GM18517 (cell line): ENCODE data around the gene MAGI2.
"Not testable (repeated sequence)": the region's sequence is repeated elsewhere in the genome, so short reads cannot be mapped to it uniquely, and the experiment has no call there.

Experiments
- ATAC-seq: cut with Tn5 transposase; IDR thresholded peaks from one replicate; pipeline ENCODE4 v1.9.1; 2021; ENCODE audit warnings: mild to moderate bottlenecking, moderate library complexity; ENCODE audit not compliant: unreplicated experiment

Gene MAGI2

GRCh38 chr7:78967561-78967960, 485.9 kb downstream of the MAGI2 start:
- not testable (repeated sequence) for ATAC-seq

DNA sequence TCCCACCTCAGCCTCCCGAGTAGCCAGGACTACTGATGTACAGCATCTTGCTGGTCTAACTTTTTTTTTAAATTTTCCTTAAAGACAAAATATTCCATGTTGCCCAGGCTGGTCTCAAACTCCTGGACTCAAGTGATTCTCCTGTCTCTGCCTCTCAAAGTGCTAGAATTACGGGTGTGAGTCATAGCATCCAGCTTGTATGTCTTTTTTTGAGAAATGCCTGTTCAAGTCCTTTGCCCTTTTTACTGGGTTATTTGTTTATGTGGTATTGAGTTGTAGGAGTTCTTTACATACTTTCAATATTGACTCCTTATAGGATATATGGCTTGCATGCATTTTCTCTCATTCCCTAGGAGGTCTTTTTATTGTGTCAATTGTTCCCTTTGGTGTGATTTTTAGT, 486.4 kb downstream of the MAGI2 start:
- no peak for ATAC-seq

DNA sequence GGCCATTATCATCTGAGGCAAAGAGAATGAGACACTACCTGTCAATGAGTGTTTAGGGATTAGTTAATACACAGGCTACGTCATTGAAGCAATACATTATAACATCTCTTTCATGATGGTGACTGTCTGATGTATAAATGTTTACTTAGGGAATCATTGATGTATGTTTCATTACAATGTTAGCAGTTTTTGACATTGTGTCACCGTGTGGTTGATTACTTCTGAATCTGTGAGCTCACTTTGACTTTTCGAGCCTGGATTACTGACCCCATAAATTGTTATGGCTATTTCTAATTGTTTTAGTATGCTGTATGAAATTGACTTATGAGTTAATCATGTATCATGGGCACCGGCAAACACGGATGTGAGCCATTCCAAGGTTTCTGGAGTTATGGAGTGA, 494.0 kb downstream of the MAGI2 start:
- ATAC-seq, result no peak

DNA sequence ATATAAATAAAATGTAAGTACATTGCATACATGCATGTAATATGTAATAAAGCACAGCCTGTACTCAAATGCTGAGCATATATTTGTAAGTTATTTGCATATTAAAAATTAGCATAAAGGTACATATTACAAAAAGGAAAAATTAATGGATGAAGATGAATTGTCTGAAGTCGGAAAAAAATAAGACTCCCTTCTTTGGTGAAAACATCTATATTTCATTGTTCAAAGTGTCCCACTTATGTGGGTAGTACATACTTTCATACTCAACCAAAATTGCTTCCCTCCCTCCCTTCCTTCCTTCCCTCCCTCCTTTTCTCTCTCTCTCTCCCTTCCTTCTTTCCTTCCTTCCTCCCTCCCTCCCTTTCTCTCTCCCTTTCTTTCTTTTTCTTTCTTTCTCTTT, 498.1 kb downstream of the MAGI2 start:
- ATAC-seq, result no peak

DNA sequence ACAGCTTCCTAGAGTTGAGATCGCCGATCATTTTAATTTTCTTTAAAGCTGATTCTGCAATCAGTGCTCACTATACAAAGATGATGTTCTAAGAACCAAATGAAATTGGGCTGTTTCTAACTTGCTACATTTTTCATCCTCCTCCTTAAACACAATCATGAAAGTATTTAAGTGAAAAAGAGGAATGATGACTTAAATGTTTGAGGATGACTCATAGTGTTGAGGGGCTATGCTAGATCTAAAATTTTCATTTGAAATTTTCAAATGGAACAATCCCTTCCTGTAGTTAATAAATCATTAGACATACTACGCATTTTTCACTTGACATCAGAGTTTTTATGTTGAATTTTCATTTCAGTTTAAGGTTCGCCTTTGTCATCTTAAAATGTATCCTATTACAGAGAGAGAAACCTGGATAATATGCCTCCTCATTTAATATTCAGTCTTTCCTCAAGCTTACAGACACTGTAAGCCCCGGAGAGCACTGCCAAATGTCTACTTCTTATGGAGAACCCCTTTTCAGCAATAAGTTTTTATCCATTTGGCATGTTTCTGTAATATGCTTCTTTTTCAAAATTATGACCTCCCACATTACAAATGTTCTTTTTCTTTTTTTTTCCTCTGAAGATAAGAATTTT, 499.6 kb downstream of the MAGI2 start:
- ATAC-seq, result no peak

GRCh38 chr7:78953090-78953489, 500.4 kb downstream of the MAGI2 start:
- ATAC-seq, result no peak

GRCh38 chr7:78939669-78940068, 513.8 kb downstream of the MAGI2 start:
- ATAC-seq, result no peak

- ATAC-seq, result no peak
Observed at GRCh38 chr7:78924581-78924980, 528.9 kb downstream of the MAGI2 start.

DNA sequence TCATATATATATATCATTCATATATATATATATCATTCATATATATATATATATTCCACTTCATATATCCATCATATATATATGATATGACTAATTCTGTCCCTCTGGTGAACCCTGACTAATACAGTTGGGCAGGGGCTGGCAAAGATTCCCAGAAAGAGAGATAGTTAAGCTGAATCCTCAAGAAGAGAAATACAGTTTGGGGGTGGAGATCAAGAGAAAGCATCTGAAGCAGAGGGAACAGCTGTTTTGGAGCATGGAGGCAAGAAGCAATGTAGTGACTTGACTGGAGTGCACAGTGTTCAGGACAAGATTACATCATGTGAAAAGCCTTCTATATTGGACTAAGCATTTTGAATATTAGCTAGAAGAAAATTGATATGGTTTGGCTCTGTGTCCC, 540.7 kb downstream of the MAGI2 start:
- no peak for ATAC-seq

DNA sequence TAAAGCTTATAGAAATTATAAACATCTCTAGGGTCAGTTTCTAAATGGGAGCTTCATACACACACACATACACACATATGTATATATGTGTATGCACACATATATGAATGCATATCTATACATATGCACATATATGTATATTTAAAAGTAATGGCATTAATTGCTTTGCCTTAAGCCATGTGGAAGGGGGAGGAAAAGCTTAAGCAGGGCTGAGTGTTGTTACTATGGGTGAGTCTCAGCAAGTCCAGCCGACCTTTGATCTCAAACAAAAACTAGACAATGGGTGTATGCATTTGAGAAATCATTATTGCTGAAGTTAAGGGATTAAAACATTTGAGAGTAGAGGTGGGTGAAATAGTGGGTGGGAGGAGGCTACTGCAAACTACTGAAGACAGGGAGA, 546.7 kb downstream of the MAGI2 start:
- no peak for ATAC-seq

DNA sequence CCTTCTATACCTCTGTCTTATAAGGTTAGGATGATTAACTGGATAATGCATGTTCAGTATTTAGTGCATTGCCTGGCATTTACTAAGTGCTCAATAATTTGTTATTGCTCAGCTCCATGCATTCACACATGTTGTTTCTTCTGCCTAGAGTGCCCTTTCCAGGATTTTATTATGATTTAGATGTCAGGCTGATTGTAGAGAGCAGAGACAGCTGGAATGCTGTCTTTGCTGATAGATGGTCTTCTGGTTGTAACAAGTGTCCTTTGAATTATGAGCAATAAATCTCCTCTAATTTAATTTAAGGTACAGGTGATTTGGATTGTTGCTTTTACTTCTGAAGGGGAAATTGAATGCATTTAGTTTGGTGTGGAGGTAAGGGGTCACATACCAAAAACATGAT, 548.0 kb downstream of the MAGI2 start:
- no peak for ATAC-seq

DNA sequence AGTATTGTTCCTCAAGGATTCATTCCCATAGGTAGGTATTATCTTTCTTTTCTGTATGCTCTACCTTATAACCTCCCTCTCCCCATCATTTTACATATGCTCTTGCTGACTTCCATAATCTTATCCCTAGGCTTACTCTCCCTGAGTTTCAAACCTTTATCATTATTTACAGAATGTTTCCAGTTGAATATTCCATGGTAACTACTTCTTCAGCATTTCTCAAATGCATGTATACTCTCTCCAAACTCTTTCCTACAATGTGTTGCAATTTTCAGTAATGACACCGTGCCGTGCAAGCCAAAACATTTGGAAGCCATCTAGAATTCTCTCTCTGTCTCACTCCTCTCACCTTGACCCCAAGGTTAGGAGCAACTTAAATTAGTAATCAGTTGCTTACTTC, 548.5 kb downstream of the MAGI2 start:
- no peak for ATAC-seq

- ATAC-seq, result no peak
Observed at GRCh38 chr7:78901566-78901965, 551.9 kb downstream of the MAGI2 start.

- no peak for ATAC-seq
Observed at GRCh38 chr7:78900806-78901205, 552.7 kb downstream of the MAGI2 start.

GRCh38 chr7:78895393-78895792, 558.1 kb downstream of the MAGI2 start:
- ATAC-seq, result no peak

DNA sequence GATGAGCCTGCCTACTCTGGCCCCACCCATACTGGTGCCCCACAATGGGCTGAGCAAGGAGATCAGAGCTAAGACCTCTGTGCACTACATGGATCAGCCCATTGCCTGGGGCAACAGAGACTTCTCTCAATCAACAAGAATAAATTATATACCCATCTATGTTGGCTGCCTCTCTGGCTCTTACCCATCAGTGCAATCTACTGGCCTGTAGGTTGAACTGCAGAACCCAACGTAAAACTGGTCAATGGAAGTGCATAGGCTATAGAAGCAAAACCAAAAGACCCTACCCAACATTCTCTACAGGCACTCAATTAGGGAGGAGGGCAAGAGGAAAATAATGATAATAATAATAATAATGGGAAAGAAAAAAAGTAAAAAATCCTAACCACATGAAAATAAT, 574.3 kb downstream of the MAGI2 start:
- ATAC-seq, result no peak

DNA sequence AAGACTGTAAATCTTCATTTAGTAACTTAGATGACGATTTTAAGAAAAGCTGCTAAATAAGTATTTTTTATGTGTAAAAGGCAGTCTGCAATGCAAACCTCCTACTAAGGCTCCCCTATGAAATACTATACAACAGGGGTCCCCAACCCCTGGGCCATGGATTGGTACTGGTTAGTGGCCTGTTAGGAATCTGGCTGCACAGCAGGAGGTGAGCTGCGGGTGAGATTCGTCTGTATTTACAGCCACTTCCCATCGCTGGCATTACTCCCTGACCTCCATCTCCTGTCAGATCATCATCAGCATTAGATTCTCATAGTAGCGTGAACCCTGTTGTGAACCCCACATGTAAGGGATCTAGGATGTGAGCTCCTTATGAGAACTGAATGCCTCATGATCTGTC, 580.4 kb downstream of the MAGI2 start:
- no peak for ATAC-seq

DNA sequence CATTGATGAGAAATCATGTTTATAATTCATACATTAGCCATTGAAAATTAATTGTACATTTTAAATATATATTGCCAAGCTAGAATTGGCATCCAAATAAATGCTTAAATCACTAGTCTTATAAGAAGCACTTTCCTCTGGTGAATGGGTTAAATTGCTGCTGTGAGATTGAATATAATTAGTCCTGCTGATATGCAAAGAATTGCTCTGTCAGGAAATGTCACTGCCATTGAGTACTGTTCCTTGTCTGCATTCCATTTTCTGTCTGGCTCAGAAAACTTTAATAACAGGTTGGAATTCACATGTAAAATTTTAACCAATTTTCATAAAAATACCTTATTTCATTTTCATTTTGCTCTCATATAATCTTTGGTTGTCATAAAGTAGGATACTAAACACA, 589.1 kb downstream of the MAGI2 start:
- ATAC-seq, result no peak

DNA sequence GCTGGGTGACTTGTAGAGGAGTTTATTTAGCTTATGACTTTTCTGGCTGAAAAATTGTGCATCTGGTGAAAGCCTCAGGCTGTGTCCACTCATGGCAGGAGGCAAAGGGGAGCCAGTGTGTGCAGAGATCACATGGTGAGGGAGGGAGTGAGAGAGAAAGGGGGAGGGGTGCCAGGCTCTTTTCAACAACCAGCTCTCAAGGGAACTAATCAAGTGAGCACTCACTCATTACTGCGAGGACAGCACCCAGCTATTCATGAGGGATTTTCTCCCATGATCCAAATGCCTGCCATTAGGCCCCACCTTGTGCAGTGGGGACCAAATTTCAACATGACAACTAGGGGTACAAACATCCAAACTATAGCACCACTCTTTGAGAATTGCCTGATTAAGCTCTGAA, 590.2 kb downstream of the MAGI2 start:
- ATAC-seq, result no peak

- no peak for ATAC-seq
Observed at GRCh38 chr7:78862411-78862900, 591.0 kb downstream of the MAGI2 start.

DNA sequence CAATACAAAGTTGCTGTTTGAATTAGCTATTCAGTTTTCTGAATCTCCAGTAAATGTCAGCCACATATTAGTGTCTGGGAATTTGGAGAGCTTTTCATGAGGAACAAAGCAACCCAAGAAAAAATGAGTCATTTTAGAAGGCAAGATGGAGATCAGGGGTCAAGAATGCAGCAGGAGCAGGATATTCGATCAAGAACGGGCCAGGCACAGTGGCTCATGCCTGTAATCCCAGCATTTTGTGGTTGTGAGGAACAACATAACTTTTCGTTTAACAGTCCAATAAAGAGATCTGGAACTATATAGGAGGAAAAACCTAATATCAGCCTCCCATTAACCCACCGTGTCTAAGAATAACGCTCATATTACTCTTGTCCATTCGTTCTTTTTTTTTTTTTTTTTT, 600.5 kb downstream of the MAGI2 start:
- ATAC-seq, result no peak

GRCh38 chr7:78850093-78850740, 603.2 kb downstream of the MAGI2 start:
- no peak for ATAC-seq

DNA sequence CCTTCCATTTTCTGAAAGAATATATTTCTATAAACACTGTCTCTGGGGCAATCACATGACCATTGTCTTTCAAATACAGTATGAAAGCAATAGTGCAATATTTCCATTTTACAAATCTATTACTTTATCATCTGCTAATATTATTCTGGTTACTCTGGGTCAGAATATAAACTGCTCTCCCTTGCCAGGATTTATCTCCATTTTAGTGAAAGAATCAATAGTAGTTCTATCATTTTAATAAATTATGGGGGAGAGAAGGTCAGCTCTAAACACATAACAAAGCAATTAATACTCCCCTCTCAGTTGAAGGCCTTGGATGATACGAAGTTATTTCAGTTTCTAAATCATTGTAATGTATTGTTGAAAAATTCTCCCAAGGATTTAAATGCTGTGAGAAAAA, 608.3 kb downstream of the MAGI2 start:
- ATAC-seq, result no peak
